ENCODE results near the gene MYL1. TPM values are rescaled to one million over a fixed set of nuclear protein-coding genes. Genes with fewer than 3 reads are reported as not detected.

MYL1 gene
- total RNA-seq, result not detected in 2 replicates

DNA sequence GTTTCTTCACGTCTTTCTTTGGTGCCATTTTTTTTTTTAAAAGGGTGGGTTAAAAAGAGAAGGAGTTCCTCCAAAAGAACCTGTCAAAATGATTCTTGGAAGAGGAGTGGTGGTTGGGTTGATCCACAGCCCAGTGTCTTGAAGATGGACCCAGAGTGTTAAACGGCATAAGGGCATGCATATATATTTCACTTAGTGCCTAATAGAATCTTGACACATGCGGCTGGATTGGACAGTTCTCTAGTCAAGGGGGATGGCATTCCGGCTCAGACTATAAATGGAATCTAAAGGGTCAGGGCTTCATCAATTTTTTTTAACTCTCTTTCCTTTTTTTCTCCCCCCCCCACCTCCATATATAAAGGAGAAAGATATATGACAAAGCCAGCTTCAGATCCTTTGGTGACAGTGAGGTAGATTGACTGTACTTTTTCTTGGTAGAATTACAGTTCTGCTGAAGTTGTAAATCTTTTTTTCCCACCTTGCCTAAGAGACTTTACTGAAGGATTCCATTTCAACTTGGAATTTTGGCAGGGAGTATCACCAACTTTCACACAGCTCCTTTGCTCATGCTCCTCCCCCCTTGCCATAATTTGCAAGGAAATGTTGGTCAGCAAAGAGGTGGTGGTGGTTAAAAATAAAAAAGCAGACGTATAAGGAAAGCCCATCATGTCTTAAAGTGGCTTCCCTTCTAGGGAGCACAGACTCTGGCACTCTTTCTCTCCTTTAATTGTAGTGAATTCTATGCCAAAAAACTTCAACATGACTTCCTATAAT lies at the start of gene MYL1:
MYL1 (minus strand) TSS at position 160 of the 774 bp plus-strand sequence; CDS start at position 28, 132 bp downstream.

Other genes starting within 250 kb of the MYL1 start
- gene KANSL1L, start 143.8 kb downstream of the MYL1 start, total RNA-seq, result 12.5 and 18.6 TPM in 2 replicates
- under 0.01 and 0.37 TPM in 2 replicates for gene ACADL, start 89.7 kb downstream of the MYL1 start, total RNA-seq
- 31.3 and 31.9 TPM in 2 replicates for gene LANCL1, start 161.6 kb upstream of the MYL1 start, total RNA-seq
- gene CPS1, start 241.4 kb upstream of the MYL1 start, total RNA-seq, result 15.5 and 18.4 TPM in 2 replicates

Measured in smooth muscle cell of bladder (primary cell).